Uterus (tissue), 2 donors: ENCODE results near the gene MMAB.

Experiments used
- POLR2A ChIP-seq, 2 donors: fragments of 450-650 bp; IDR thresholded peaks; one replicate each; pipeline ENCODE4 v1.6.1; 2016; ENCODE audit warnings: antibody characterized with exemption in 2 of 2, mild to moderate bottlenecking in 1 of 2, moderate library complexity in 1 of 2
- TF ChIP-seq, protein P1 (sequence below), 4 experiments: fragments of 200-600 bp in 2 of 4; fragments of 450-650 bp in 2 of 4; sonication (generic) in 2 of 4; IDR thresholded peaks; one replicate each; pipeline ENCODE4 v1.5.1; 2016 to 2019; ENCODE audit warnings: antibody characterized with exemption in 4 of 4, mild to moderate bottlenecking in 2 of 4, moderate library complexity in 1 of 4

GRCh38 chr12:109619002-109619604, 45.8 kb upstream of the MMAB start:
- TF ChIP-seq, protein P1, sequence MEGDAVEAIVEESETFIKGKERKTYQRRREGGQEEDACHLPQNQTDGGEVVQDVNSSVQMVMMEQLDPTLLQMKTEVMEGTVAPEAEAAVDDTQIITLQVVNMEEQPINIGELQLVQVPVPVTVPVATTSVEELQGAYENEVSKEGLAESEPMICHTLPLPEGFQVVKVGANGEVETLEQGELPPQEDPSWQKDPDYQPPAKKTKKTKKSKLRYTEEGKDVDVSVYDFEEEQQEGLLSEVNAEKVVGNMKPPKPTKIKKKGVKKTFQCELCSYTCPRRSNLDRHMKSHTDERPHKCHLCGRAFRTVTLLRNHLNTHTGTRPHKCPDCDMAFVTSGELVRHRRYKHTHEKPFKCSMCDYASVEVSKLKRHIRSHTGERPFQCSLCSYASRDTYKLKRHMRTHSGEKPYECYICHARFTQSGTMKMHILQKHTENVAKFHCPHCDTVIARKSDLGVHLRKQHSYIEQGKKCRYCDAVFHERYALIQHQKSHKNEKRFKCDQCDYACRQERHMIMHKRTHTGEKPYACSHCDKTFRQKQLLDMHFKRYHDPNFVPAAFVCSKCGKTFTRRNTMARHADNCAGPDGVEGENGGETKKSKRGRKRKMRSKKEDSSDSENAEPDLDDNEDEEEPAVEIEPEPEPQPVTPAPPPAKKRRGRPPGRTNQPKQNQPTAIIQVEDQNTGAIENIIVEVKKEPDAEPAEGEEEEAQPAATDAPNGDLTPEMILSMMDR (IDR thresholded peaks at IDR 0.05) = no peak
- TF ChIP-seq POLR2A (IDR thresholded peaks at IDR 0.05) = no peak
